ENCODE data around the gene FAHD1. TPM values are rescaled to one million over a fixed set of nuclear protein-coding genes. Genes with fewer than 3 reads are reported as not detected.

The FAHD1 gene
- total RNA-seq, 4 donors from 2014 or later, result 107 to 188 (median 152) TPM

- H3K4me1 ChIP-seq, result peaks cover 0 to 32% (median 4%) of the 10 kb centered on the region in 4 donors
- peaks cover 0 to 5% (median 0%) of the 10 kb centered on the region in 3 donors for H3K36me3 ChIP-seq
- H3K27ac ChIP-seq, result peak overlapping the region in 3 of 4 donors; percentile 42 to 90 (median 90)
- DNase-seq, result no peak
- peak overlapping the region in 1 of 4 donors; percentile 9 for H3K4me3 ChIP-seq
- TF ChIP-seq CTCF (IDR thresholded peaks at IDR 0.05) (no peak), POLR2A (IDR thresholded peaks at IDR 0.05) (no peak)
- no peaks in the 10 kb centered on the region for H3K27me3 ChIP-seq
- no peaks in the 10 kb centered on the region for H3K9me3 ChIP-seq
Observed at GRCh38 chr16:1831186-1832075, 4.4 kb downstream of the FAHD1 start.

DNA sequence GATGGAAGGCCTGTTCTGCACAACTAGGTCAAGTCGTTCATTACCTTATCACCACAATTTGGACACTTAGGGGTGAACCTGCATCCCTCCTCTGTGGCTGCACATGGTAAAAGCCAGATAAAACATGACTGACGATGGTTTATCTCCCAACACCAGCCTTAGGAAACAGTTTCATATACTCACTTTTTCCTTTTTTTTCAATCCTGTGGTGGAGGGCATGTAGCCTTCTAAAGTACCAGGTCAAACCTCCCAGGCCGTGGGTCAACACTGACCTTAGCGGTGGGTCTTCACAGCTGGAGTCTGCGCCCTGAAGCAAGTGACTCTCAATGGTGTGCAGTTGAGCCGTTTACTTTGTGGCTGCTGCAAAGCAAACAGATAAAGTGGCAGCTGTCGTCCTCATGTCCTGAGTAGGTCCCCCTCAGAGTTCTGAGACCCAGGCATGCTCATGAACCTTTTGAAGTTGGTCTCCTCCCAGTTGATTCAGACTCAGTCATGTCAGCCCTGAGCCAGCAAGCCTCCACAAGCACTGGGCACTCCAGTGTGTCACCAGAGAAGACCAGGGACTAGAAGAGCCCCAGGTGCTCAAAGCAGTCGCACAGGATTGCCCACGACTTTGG lies 5.9 kb downstream of the FAHD1 start:
- Histone ChIP-seq H3K27ac (no peak overlapping the region), H3K36me3 (peaks cover 0 to 5% (median 0%) of the 10 kb centered on the region in 3 donors), H3K4me1 (peaks cover 0 to 29% (median 0%) of the 10 kb centered on the region in 4 donors), H3K9me3 (no peaks in the 10 kb centered on the region), H3K27me3 (no peaks in the 10 kb centered on the region), H3K4me3 (no peak overlapping the region)
- TF ChIP-seq POLR2A (IDR thresholded peaks at IDR 0.05) (no peak), CTCF (IDR thresholded peaks at IDR 0.05) (no peak)
- DNase-seq, result no peak

- H3K27me3 ChIP-seq, result no peaks in the 10 kb centered on the region
Observed at GRCh38 chr16:1834096-1834495, 7.1 kb downstream of the FAHD1 start.

GRCh38 chr16:1839554-1839953 lies 12.5 kb downstream of the FAHD1 start:
- no peaks in the 10 kb centered on the region for H3K27me3 ChIP-seq
- no peaks in the 10 kb centered on the region for H3K4me1 ChIP-seq
- H3K27ac ChIP-seq, result no peak overlapping the region
- H3K4me3 ChIP-seq, result no peak overlapping the region
- no peaks in the 10 kb centered on the region for H3K9me3 ChIP-seq
- no peak for DNase-seq
- no peaks in the 10 kb centered on the region for H3K36me3 ChIP-seq
- no peak for TF ChIP-seq CTCF (IDR thresholded peaks at IDR 0.05)
- TF ChIP-seq POLR2A (IDR thresholded peaks at IDR 0.05), result no peak

More at GRCh38 chr16:1834096-1834495, 7.1 kb downstream of the FAHD1 start:
- no peak overlapping the region for H3K27ac ChIP-seq
- TF ChIP-seq CTCF (IDR thresholded peaks at IDR 0.05) (no peak), POLR2A (IDR thresholded peaks at IDR 0.05) (no peak)
- H3K4me3 ChIP-seq, result no peak overlapping the region
- H3K4me1 ChIP-seq, result peaks cover 0 to 17% (median 0%) of the 10 kb centered on the region in 4 donors
- H3K36me3 ChIP-seq, result peaks cover 0 to 5% (median 0%) of the 10 kb centered on the region in 3 donors
- no peaks in the 10 kb centered on the region for H3K9me3 ChIP-seq
- no peak for DNase-seq

GRCh38 chr16:1845985-1846384 lies 19.0 kb downstream of the FAHD1 start:
- no peak overlapping the region for H3K27ac ChIP-seq
- no peaks in the 10 kb centered on the region for H3K27me3 ChIP-seq
- DNase-seq, result no peak
- TF ChIP-seq POLR2A (IDR thresholded peaks at IDR 0.05), result no peak
- no peak for TF ChIP-seq CTCF (IDR thresholded peaks at IDR 0.05)
- H3K4me1 ChIP-seq, result no peaks in the 10 kb centered on the region
- H3K4me3 ChIP-seq, result no peak overlapping the region
- no peaks in the 10 kb centered on the region for H3K9me3 ChIP-seq
- H3K36me3 ChIP-seq, result no peaks in the 10 kb centered on the region
